ENCODE data around the gene ILF2.

ILF2 gene

GRCh38 chr1:153696741-153697140 is 25.9 kb upstream of the ILF2 start:
- Histone ChIP-seq H3K4me3 (ENCODE audit: extremely low read depth, insufficient read depth, low read length, poor library complexity, severe bottlenecking) (no peak overlapping the region), H3K4me1 (ENCODE audit: control insufficient read depth, insufficient read depth, low read length, poor library complexity, severe bottlenecking) (peaks cover 27% of the 10 kb centered on the region), H3K27ac (ENCODE audit: low read depth, low read length, severe bottlenecking) (peak overlapping the region; percentile 93), H3K9me3 (ENCODE audit: control insufficient read depth, low read length) (no peaks in the 10 kb centered on the region), H3K36me3 (ENCODE audit: control insufficient read depth, insufficient read depth, low read length) (no peaks in the 10 kb centered on the region)
- WGBS, 2 experiments (ENCODE audit: insufficient coverage in 2 of 2): 74 to 80% methylated on average over 3 to 4 of the region's 8 CpGs

GRCh38 chr1:153693466-153693865 is 22.7 kb upstream of the ILF2 start:
- Histone ChIP-seq H3K4me3 (ENCODE audit: extremely low read depth, insufficient read depth, low read length, poor library complexity, severe bottlenecking) (no peak overlapping the region), H3K4me1 (ENCODE audit: control insufficient read depth, insufficient read depth, low read length, poor library complexity, severe bottlenecking) (peaks cover 17% of the 10 kb centered on the region), H3K36me3 (ENCODE audit: control insufficient read depth, insufficient read depth, low read length) (no peaks in the 10 kb centered on the region), H3K9me3 (ENCODE audit: control insufficient read depth, low read length) (no peaks in the 10 kb centered on the region), H3K27ac (ENCODE audit: low read depth, low read length, severe bottlenecking) (no peak overlapping the region)
- WGBS, 2 experiments (ENCODE audit: insufficient coverage in 2 of 2): 57 to 100% methylated on average over 1 to 4 of the region's 4 CpGs

- whole genome bisulfite sequencing, 2 experiments (ENCODE audit: insufficient coverage in 2 of 2): 96 to 100% methylated on average over 11 to 13 of the region's 18 CpGs
- H3K9me3 ChIP-seq (ENCODE audit: control insufficient read depth, low read length): no peaks in the 10 kb centered on the region
Measured at GRCh38 chr1:153688736-153689328, 18.0 kb upstream of the ILF2 start.

GRCh38 chr1:153688276-153688675 is 17.5 kb upstream of the ILF2 start:
- Histone ChIP-seq H3K4me1 (ENCODE audit: control insufficient read depth, insufficient read depth, low read length, poor library complexity, severe bottlenecking) (no peaks in the 10 kb centered on the region), H3K9me3 (ENCODE audit: control insufficient read depth, low read length) (no peaks in the 10 kb centered on the region), H3K36me3 (ENCODE audit: control insufficient read depth, insufficient read depth, low read length) (no peaks in the 10 kb centered on the region), H3K4me3 (ENCODE audit: extremely low read depth, insufficient read depth, low read length, poor library complexity, severe bottlenecking) (no peak overlapping the region), H3K27ac (ENCODE audit: low read depth, low read length, severe bottlenecking) (no peak overlapping the region)
- WGBS, 2 experiments (ENCODE audit: insufficient coverage in 2 of 2): 86 to 91% methylated on average over 4 to 7 of the region's 7 CpGs

More at GRCh38 chr1:153688736-153689328, 18.0 kb upstream of the ILF2 start:
- Histone ChIP-seq H3K4me3 (ENCODE audit: extremely low read depth, insufficient read depth, low read length, poor library complexity, severe bottlenecking) (no peak overlapping the region), H3K36me3 (ENCODE audit: control insufficient read depth, insufficient read depth, low read length) (no peaks in the 10 kb centered on the region), H3K4me1 (ENCODE audit: control insufficient read depth, insufficient read depth, low read length, poor library complexity, severe bottlenecking) (no peaks in the 10 kb centered on the region), H3K27ac (ENCODE audit: low read depth, low read length, severe bottlenecking) (no peak overlapping the region)

- H3K36me3 ChIP-seq (ENCODE audit: control insufficient read depth, insufficient read depth, low read length): no peaks in the 10 kb centered on the region
- H3K27ac ChIP-seq (ENCODE audit: low read depth, low read length, severe bottlenecking): no peak overlapping the region
- H3K9me3 ChIP-seq (ENCODE audit: control insufficient read depth, low read length): no peaks in the 10 kb centered on the region
- no peak overlapping the region for H3K4me3 ChIP-seq (ENCODE audit: extremely low read depth, insufficient read depth, low read length, poor library complexity, severe bottlenecking)
- WGBS, 2 experiments (ENCODE audit: insufficient coverage in 2 of 2): 88 to 94% methylated on average over 12 to 13 of the region's 16 CpGs
- H3K4me1 ChIP-seq (ENCODE audit: control insufficient read depth, insufficient read depth, low read length, poor library complexity, severe bottlenecking): no peaks in the 10 kb centered on the region
Measured at GRCh38 chr1:153687346-153688125, 16.7 kb upstream of the ILF2 start.

- no peaks in the 10 kb centered on the region for H3K4me1 ChIP-seq (ENCODE audit: control insufficient read depth, insufficient read depth, low read length, poor library complexity, severe bottlenecking)
- H3K36me3 ChIP-seq (ENCODE audit: control insufficient read depth, insufficient read depth, low read length): no peaks in the 10 kb centered on the region
- no peak overlapping the region for H3K4me3 ChIP-seq (ENCODE audit: extremely low read depth, insufficient read depth, low read length, poor library complexity, severe bottlenecking)
- H3K27ac ChIP-seq (ENCODE audit: low read depth, low read length, severe bottlenecking): no peak overlapping the region
- 84 to 95% methylated on average over 8 to 11 of the region's 11 CpGs for WGBS, 2 experiments (ENCODE audit: insufficient coverage in 2 of 2)
- H3K9me3 ChIP-seq (ENCODE audit: control insufficient read depth, low read length): no peaks in the 10 kb centered on the region
Measured at GRCh38 chr1:153685544-153686340, 14.9 kb upstream of the ILF2 start.

- Histone ChIP-seq H3K9me3 (ENCODE audit: control insufficient read depth, low read length) (no peaks in the 10 kb centered on the region), H3K4me3 (ENCODE audit: extremely low read depth, insufficient read depth, low read length, poor library complexity, severe bottlenecking) (no peak overlapping the region), H3K27ac (ENCODE audit: low read depth, low read length, severe bottlenecking) (no peak overlapping the region), H3K4me1 (ENCODE audit: control insufficient read depth, insufficient read depth, low read length, poor library complexity, severe bottlenecking) (no peaks in the 10 kb centered on the region), H3K36me3 (ENCODE audit: control insufficient read depth, insufficient read depth, low read length) (no peaks in the 10 kb centered on the region)
- WGBS, 2 experiments (ENCODE audit: insufficient coverage in 2 of 2): 94 to 98% methylated on average over 4 to 7 of the region's 12 CpGs
Measured at GRCh38 chr1:153684892-153685291, 14.1 kb upstream of the ILF2 start.

- no peaks in the 10 kb centered on the region for H3K9me3 ChIP-seq (ENCODE audit: control insufficient read depth, low read length)
- H3K4me1 ChIP-seq (ENCODE audit: control insufficient read depth, insufficient read depth, low read length, poor library complexity, severe bottlenecking): no peaks in the 10 kb centered on the region
- 90 to 96% methylated on average over 4 to 5 of the region's 5 CpGs for WGBS, 2 experiments (ENCODE audit: insufficient coverage in 2 of 2)
- no peak overlapping the region for H3K27ac ChIP-seq (ENCODE audit: low read depth, low read length, severe bottlenecking)
- no peaks in the 10 kb centered on the region for H3K36me3 ChIP-seq (ENCODE audit: control insufficient read depth, insufficient read depth, low read length)
- no peak overlapping the region for H3K4me3 ChIP-seq (ENCODE audit: extremely low read depth, insufficient read depth, low read length, poor library complexity, severe bottlenecking)
Measured at GRCh38 chr1:153683854-153684253, 13.1 kb upstream of the ILF2 start.

- Histone ChIP-seq H3K4me1 (ENCODE audit: control insufficient read depth, insufficient read depth, low read length, poor library complexity, severe bottlenecking) (no peaks in the 10 kb centered on the region), H3K9me3 (ENCODE audit: control insufficient read depth, low read length) (no peaks in the 10 kb centered on the region), H3K4me3 (ENCODE audit: extremely low read depth, insufficient read depth, low read length, poor library complexity, severe bottlenecking) (no peak overlapping the region), H3K36me3 (ENCODE audit: control insufficient read depth, insufficient read depth, low read length) (no peaks in the 10 kb centered on the region), H3K27ac (ENCODE audit: low read depth, low read length, severe bottlenecking) (no peak overlapping the region)
- WGBS, 2 experiments (ENCODE audit: insufficient coverage in 2 of 2): 92 to 96% methylated on average over 5 of the region's 7 CpGs
Measured at GRCh38 chr1:153682730-153683129, 11.9 kb upstream of the ILF2 start.

GRCh38 chr1:153680120-153680403 is 9.3 kb upstream of the ILF2 start:
- Histone ChIP-seq H3K9me3 (ENCODE audit: control insufficient read depth, low read length) (no peaks in the 10 kb centered on the region), H3K4me1 (ENCODE audit: control insufficient read depth, insufficient read depth, low read length, poor library complexity, severe bottlenecking) (no peaks in the 10 kb centered on the region), H3K36me3 (ENCODE audit: control insufficient read depth, insufficient read depth, low read length) (no peaks in the 10 kb centered on the region), H3K4me3 (ENCODE audit: extremely low read depth, insufficient read depth, low read length, poor library complexity, severe bottlenecking) (peak overlapping the region; percentile 46), H3K27ac (ENCODE audit: low read depth, low read length, severe bottlenecking) (no peak overlapping the region)
- 20 to 29% methylated on average over 1 to 5 of the region's 10 CpGs for WGBS, 2 experiments (ENCODE audit: insufficient coverage in 2 of 2)
